Stimulated activated CD8-positive, alpha-beta memory T cell treated with anti-CD3 and anti-CD28 coated beads, Interleukin-2, amount 100 ng/mL, for 1 hour (primary cell): ENCODE results near the gene ARHGEF35.
"Not testable (repeated sequence)": the region's sequence is repeated elsewhere in the genome, so short reads cannot be mapped to it uniquely, and the experiment has no call there.

Source experiments
- DNase-seq, 2 donors: peaks; one replicate each; pipeline ENCODE4 v3.0.0-alpha.2; 2020; ENCODE audit warnings: low read depth in 2 of 2

Gene ARHGEF35

GRCh38 chr7:144195212-144195872 lies at the start of gene ARHGEF35:
Gene ARHGEF35, minus strand, starts transcription at chr7:144195833. Its CDS starts 7,450 bp downstream, at chr7:144188383.
- DNase-seq: not testable (repeated sequence)

GRCh38 chr7:144245372-144245771 lies 49.7 kb upstream of the ARHGEF35 start:
- not testable (repeated sequence) for DNase-seq

GRCh38 chr7:144239365-144239764 lies 43.7 kb upstream of the ARHGEF35 start, which contains the start of gene OR2A42:
Gene OR2A42, minus strand, starts transcription at chr7:144239605. Its CDS starts 6,762 bp downstream, at chr7:144232843.
- not testable (repeated sequence) for DNase-seq

- not testable (repeated sequence) for DNase-seq
Measured at GRCh38 chr7:144238530-144239082, 43.0 kb upstream of the ARHGEF35 start.

- DNase-seq: not testable (repeated sequence)
Measured at GRCh38 chr7:144233039-144233438, 37.4 kb upstream of the ARHGEF35 start.

GRCh38 chr7:144231027-144231426 lies 35.4 kb upstream of the ARHGEF35 start:
- DNase-seq: not testable (repeated sequence)

- DNase-seq: not testable (repeated sequence)
Measured at GRCh38 chr7:144228810-144229209, 33.2 kb upstream of the ARHGEF35 start.

- DNase-seq: not testable (repeated sequence)
Measured at GRCh38 chr7:144226866-144227265, 31.2 kb upstream of the ARHGEF35 start.

GRCh38 chr7:144223675-144224074 lies 28.0 kb upstream of the ARHGEF35 start:
- not testable (repeated sequence) for DNase-seq

GRCh38 chr7:144220531-144220930 lies 24.9 kb upstream of the ARHGEF35 start:
- not testable (repeated sequence) for DNase-seq

GRCh38 chr7:144219149-144219548 lies 23.5 kb upstream of the ARHGEF35 start:
- DNase-seq: not testable (repeated sequence)

GRCh38 chr7:144218581-144218980 lies 22.9 kb upstream of the ARHGEF35 start:
- DNase-seq: not testable (repeated sequence)

GRCh38 chr7:144217200-144217599 lies 21.6 kb upstream of the ARHGEF35 start:
- DNase-seq: not testable (repeated sequence)

- not testable (repeated sequence) for DNase-seq
Measured at GRCh38 chr7:144205306-144205705, 9.7 kb upstream of the ARHGEF35 start.

GRCh38 chr7:144203086-144203485 lies 7.5 kb upstream of the ARHGEF35 start:
- DNase-seq: not testable (repeated sequence)

- not testable (repeated sequence) for DNase-seq
Measured at GRCh38 chr7:144201978-144202377, 6.3 kb upstream of the ARHGEF35 start.

- not testable (repeated sequence) for DNase-seq
Measured at GRCh38 chr7:144198934-144199333, 3.3 kb upstream of the ARHGEF35 start.

GRCh38 chr7:144194453-144194852 lies 1.2 kb downstream of the ARHGEF35 start:
- DNase-seq: not testable (repeated sequence)

- not testable (repeated sequence) for DNase-seq
Measured at GRCh38 chr7:144193782-144194181, 1.9 kb downstream of the ARHGEF35 start.

GRCh38 chr7:144188578-144189171 lies 7.0 kb downstream of the ARHGEF35 start:
- not testable (repeated sequence) for DNase-seq

- DNase-seq: not testable (repeated sequence)
Measured at GRCh38 chr7:144187848-144188247, 7.8 kb downstream of the ARHGEF35 start.

- not testable (repeated sequence) for DNase-seq
Measured at GRCh38 chr7:144183166-144183565, 12.5 kb downstream of the ARHGEF35 start, which contains the start of gene CTAGE4. Gene CTAGE4, plus strand, starts transcription at chr7:144183466. Its CDS starts 38 bp downstream, at chr7:144183504.

GRCh38 chr7:144179165-144179479 lies 16.5 kb downstream of the ARHGEF35 start:
- not testable (repeated sequence) for DNase-seq
